GM12892 (cell line): Measurements from ENCODE around the gene CAVIN1.

Experiments used
- POLR2A ChIP-seq: IDR thresholded peaks from 2 replicates; pipeline ENCODE4 v1.6.1; 2011; ENCODE audit warnings: low read depth, low read length, control low read depth
- POLR2AphosphoS5 ChIP-seq: IDR thresholded peaks from 2 replicates; pipeline ENCODE4 v1.6.1; 2011; ENCODE audit warnings: low read depth, low read length, control low read depth

DNA sequence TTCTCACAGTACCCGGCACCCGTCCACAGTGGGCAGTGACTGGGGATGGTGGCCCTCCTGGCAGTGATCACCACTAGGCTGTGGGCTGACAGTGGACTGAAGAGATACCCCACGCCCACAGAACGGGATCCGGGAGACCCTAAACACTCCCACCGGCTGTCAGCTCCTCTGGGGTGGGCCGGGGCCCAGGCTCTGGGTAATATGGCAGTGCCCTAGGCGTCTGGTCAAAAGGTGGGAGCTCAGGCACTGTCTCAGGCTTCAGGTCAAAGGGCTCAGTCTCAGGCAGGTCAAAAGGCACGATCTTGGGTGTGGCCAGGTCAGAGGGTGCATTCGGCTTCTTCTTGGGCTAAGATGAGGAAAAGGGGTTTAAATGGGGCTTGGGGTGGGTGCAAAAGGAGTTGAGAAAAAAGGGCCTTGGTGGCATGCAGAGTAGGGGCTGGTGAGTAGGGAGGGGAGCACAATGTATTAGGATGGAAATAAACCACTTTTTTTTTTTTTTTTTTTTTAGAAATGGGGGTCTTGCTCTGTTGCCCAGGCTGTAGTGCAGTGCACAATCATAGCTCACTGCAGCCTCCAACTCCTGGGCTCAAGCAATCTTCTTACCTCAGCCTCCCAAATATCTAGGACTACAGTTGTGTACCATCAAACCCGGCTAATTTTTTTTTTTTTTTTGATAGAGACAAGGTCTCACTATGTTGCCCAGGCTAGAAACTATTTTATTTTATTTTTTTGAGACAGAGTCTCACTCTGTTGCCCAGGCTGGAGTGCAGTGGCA lies 11.0 kb downstream of the CAVIN1 start:
- TF ChIP-seq POLR2A (no peak), POLR2AphosphoS5 (no peak)
